ENCODE measurements around the gene RADIL.

DNA sequence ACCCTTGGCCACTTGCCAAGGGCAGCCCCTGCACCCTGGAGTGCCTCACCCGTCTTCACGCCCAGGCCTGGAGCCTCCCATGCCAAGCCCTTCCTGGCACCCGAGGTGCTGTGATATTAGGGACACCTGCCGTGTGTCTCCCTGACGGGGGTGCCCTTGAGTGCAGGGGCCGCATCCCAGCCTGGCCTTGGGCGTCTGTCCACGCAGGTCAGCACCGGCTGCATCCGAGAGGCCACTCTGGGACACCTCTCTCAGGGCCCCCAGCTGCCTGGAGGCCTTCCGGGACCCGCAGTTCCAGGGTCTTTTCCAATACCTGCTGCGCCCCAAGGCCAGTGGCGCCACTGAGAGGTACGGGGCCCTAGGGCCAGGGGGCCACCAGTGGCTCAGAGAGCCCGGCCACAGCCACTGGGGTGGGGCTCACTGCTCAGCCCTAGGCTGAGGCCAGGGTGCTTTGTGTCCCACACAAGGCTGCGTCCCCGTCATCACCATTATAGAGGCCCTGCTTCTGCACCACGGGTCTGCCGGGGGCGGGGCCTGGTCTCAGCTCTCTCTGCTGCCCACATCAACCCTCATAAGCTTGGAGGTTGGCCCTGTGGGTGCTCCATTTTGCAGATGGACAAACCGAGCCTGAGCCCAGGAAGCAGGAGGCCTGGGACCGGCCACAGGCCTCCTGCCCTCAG, 95.4 kb downstream of the RADIL start:
- TF ChIP-seq, protein P1, sequence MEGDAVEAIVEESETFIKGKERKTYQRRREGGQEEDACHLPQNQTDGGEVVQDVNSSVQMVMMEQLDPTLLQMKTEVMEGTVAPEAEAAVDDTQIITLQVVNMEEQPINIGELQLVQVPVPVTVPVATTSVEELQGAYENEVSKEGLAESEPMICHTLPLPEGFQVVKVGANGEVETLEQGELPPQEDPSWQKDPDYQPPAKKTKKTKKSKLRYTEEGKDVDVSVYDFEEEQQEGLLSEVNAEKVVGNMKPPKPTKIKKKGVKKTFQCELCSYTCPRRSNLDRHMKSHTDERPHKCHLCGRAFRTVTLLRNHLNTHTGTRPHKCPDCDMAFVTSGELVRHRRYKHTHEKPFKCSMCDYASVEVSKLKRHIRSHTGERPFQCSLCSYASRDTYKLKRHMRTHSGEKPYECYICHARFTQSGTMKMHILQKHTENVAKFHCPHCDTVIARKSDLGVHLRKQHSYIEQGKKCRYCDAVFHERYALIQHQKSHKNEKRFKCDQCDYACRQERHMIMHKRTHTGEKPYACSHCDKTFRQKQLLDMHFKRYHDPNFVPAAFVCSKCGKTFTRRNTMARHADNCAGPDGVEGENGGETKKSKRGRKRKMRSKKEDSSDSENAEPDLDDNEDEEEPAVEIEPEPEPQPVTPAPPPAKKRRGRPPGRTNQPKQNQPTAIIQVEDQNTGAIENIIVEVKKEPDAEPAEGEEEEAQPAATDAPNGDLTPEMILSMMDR (IDR thresholded peaks at IDR 0.05; ENCODE audit: low read depth, low read length), result no peak
- TF ChIP-seq EZH2phosphoT487 (IDR thresholded peaks at IDR 0.05; ENCODE audit: low read depth), result no peak

All from OCI-LY3 (cell line).